ENCODE data around the gene MTREX.

The MTREX gene

GRCh38 chr5:55286411-55286933 is 21.3 kb upstream of the MTREX start:
- H3K36me3 ChIP-seq (ENCODE audit: control insufficient read depth, insufficient read depth, low read length): no peaks in the 10 kb centered on the region
- H3K27me3 ChIP-seq (ENCODE audit: control insufficient read depth, insufficient read depth, low read length): no peaks in the 10 kb centered on the region
- no peak overlapping the region for H3K4me2 ChIP-seq (ENCODE audit: low read length)
- no peak for TF ChIP-seq CTCF (IDR thresholded peaks at IDR 0.05)
- no peaks in the 10 kb centered on the region for H3K79me2 ChIP-seq
- H3K4me1 ChIP-seq: no peaks in the 10 kb centered on the region
- no peak overlapping the region for H3K27ac ChIP-seq
- no peak overlapping the region for H2AFZ ChIP-seq
- no peak overlapping the region for H3K9ac ChIP-seq
- H3K9me3 ChIP-seq (ENCODE audit: control insufficient read depth, low read length): no peaks in the 10 kb centered on the region
- no peak overlapping the region for H3K4me3 ChIP-seq (ENCODE audit: low read depth, low read length)

GRCh38 chr5:55289808-55290207 is 18.0 kb upstream of the MTREX start:
- Histone ChIP-seq H3K27ac (no peak overlapping the region), H2AFZ (no peak overlapping the region), H3K4me1 (no peaks in the 10 kb centered on the region), H3K27me3 (ENCODE audit: control insufficient read depth, insufficient read depth, low read length) (no peaks in the 10 kb centered on the region), H3K36me3 (ENCODE audit: control insufficient read depth, insufficient read depth, low read length) (no peaks in the 10 kb centered on the region), H3K9me3 (ENCODE audit: control insufficient read depth, low read length) (no peaks in the 10 kb centered on the region), H3K4me2 (ENCODE audit: low read length) (no peak overlapping the region), H3K79me2 (no peaks in the 10 kb centered on the region), H3K4me3 (ENCODE audit: low read depth, low read length) (no peak overlapping the region), H3K9ac (no peak overlapping the region)
- no peak for TF ChIP-seq CTCF (IDR thresholded peaks at IDR 0.05)

GRCh38 chr5:55290991-55291390 is 16.8 kb upstream of the MTREX start:
- Histone ChIP-seq H3K27ac (no peak overlapping the region), H3K27me3 (ENCODE audit: control insufficient read depth, insufficient read depth, low read length) (no peaks in the 10 kb centered on the region), H3K4me2 (ENCODE audit: low read length) (no peak overlapping the region), H3K4me3 (ENCODE audit: low read depth, low read length) (no peak overlapping the region), H3K9ac (no peak overlapping the region), H3K79me2 (no peaks in the 10 kb centered on the region), H2AFZ (no peak overlapping the region), H3K36me3 (ENCODE audit: control insufficient read depth, insufficient read depth, low read length) (no peaks in the 10 kb centered on the region), H3K9me3 (ENCODE audit: control insufficient read depth, low read length) (no peaks in the 10 kb centered on the region), H3K4me1 (no peaks in the 10 kb centered on the region)
- TF ChIP-seq CTCF (IDR thresholded peaks at IDR 0.05): no peak

GRCh38 chr5:55294935-55295334 is 12.9 kb upstream of the MTREX start:
- no peak overlapping the region for H3K4me3 ChIP-seq (ENCODE audit: low read depth, low read length)
- H3K9ac ChIP-seq: no peak overlapping the region
- no peak for TF ChIP-seq CTCF (IDR thresholded peaks at IDR 0.05)
- no peaks in the 10 kb centered on the region for H3K9me3 ChIP-seq (ENCODE audit: control insufficient read depth, low read length)
- no peaks in the 10 kb centered on the region for H3K27me3 ChIP-seq (ENCODE audit: control insufficient read depth, insufficient read depth, low read length)
- H2AFZ ChIP-seq: no peak overlapping the region
- no peak overlapping the region for H3K27ac ChIP-seq
- no peaks in the 10 kb centered on the region for H3K36me3 ChIP-seq (ENCODE audit: control insufficient read depth, insufficient read depth, low read length)
- H3K4me1 ChIP-seq: no peaks in the 10 kb centered on the region
- H3K79me2 ChIP-seq: peaks cover 5% of the 10 kb centered on the region
- no peak overlapping the region for H3K4me2 ChIP-seq (ENCODE audit: low read length)

GRCh38 chr5:55300890-55301289 is 6.9 kb upstream of the MTREX start:
- no peak for TF ChIP-seq CTCF (IDR thresholded peaks at IDR 0.05)
- Histone ChIP-seq H3K79me2 (peaks cover 35% of the 10 kb centered on the region), H3K27ac (no peak overlapping the region), H3K4me3 (ENCODE audit: low read depth, low read length) (no peak overlapping the region), H2AFZ (no peak overlapping the region), H3K27me3 (ENCODE audit: control insufficient read depth, insufficient read depth, low read length) (no peaks in the 10 kb centered on the region), H3K9me3 (ENCODE audit: control insufficient read depth, low read length) (no peaks in the 10 kb centered on the region), H3K9ac (no peak overlapping the region), H3K4me1 (peaks cover 3% of the 10 kb centered on the region), H3K4me2 (ENCODE audit: low read length) (no peak overlapping the region), H3K36me3 (ENCODE audit: control insufficient read depth, insufficient read depth, low read length) (no peaks in the 10 kb centered on the region)

Data from parathyroid adenoma (tissue), 2 donors.